Left lobe of liver (tissue), 2 donors: ENCODE data around the gene SKA3. TPM values are rescaled to one million over a fixed set of nuclear protein-coding genes. Genes with fewer than 3 reads are reported as not detected.
"Not testable (repeated sequence)": the region's sequence is repeated elsewhere in the genome, so short reads cannot be mapped to it uniquely, and the experiment has no call there.

ENCODE experiments used
- ATAC-seq: fragments of 200-7000 bp; cut with Tn5 transposase; one replicate; pipeline ENCODE4 v1.9.1; 2020; ENCODE audit warnings: mild to moderate bottlenecking, moderate library complexity
- DNase-seq: peaks from one replicate; pipeline ENCODE4 v3.0.0-alpha.2; 2020; ENCODE audit warnings: low spot score
- total RNA-seq: library from RNA; stranded (reverse); gene quantifications from one replicate; pipeline ENCODE4 v1.2.1, GENCODE V29; 2021
- donor health status: DM: no; HTN: no; CAD: no; lungs with moderate emphysema.
- donor health status: DM: no; HTN: yes; CAD: no.

The SKA3 gene
- 0.18 TPM for total RNA-seq

DNA sequence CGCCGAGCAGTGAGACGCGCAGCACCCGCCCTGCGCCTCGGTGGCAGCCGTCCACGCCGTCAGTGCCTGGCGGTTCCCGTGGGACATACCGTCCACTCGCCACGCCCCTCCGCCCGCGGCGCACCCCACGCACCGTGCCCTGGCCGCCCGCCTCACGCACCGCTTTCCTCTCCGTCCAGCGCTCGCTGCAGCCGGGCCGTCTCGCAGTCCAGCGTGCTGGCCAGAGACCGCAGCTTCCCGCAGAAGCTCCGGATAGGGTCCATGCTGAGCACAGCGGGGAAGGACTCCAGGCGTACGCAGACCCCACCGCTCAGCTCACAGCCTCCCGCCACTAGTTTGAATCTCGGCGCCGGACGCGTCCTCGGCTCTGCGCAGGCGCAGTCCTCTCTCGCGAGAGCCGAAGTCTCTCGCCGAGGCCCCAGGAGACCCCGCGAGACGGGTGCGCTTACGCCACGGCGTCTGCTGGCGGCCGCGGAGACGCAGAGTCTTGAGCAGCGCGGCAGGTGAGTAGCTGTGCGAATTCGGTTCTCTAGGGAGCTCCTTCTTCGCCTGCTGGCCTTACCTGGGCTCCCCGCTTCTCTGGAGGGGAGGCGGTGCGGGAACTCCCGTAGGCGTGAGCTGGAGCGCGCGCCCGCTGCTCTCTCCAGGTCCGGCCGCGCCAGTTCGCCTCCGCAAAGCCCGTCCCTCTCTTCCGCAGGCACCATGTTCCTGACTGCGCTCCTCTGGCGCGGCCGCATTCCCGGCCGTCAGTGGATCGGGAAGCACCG is at the start of gene SKA3, which contains the start of gene MRPL57:
TSS of gene SKA3 (minus strand) at position 338 of the 767 bp plus-strand sequence. CDS start at position 263, 75 bp downstream.
TSS of gene MRPL57 (plus strand) at position 444 of the 767 bp plus-strand sequence. CDS start at position 703, 259 bp downstream.
- peak; percentile 93 for ATAC-seq
- DNase-seq = peak; percentile 93

- ATAC-seq (no peak), DNase-seq (no peak)
Measured at GRCh38 chr13:21225082-21225481, 48.7 kb upstream of the SKA3 start.

DNA sequence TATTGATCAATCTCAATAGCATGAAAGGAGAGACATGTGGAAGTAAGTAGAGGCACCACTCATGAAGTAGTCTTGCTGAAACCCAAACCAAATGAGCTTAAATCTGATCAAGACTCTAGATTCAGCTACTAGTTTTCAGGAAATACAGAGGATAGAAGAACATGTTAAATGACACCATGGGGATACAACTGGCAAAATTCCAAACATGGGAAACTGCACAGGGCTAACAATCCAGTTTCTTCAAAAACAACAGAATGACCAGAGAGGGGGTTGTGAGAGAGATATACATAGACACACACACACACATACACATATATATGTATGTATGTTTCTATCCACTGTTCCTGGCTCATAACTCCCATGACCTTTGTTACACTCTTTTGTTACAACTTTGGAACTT is 44.9 kb upstream of the SKA3 start:
- DNase-seq (no peak), ATAC-seq (no peak)

- not testable (repeated sequence) for DNase-seq, ATAC-seq
Measured at GRCh38 chr13:21219716-21220115, 43.4 kb upstream of the SKA3 start.

GRCh38 chr13:21219036-21219381 is 42.7 kb upstream of the SKA3 start:
- no peak for ATAC-seq
- no peak for DNase-seq

DNA sequence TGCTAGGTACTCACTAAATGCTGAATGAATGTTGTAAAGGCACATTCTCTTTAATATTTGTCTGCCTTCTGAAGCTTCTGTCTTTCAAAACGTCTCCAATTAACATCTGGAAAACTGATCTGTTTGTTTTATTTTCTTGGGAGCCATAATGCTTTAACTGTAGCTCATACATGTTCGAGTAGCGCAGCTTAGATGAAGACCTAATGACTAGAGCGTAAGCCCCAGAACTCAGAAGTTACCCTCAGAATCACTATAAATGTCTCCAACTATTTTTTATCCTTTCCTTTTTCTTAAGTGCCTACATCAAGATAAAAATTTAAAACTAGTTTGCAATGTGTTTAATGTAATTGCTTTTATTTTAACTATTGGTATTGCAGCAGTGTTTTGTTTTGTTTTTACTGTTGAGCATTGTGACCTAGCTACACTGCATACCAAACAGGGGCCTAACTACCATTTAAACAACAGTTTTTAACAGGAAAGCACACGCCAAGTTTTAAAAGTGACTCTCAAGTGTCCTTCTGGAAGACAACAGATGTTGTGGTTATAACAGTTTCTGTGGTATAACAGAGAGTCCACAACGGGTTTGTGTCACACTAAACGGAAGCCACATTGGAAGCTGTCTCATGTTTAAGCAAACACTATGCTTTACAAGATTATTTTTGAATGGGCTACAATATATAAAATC is 42.1 kb upstream of the SKA3 start:
- ATAC-seq = no peak

DNA sequence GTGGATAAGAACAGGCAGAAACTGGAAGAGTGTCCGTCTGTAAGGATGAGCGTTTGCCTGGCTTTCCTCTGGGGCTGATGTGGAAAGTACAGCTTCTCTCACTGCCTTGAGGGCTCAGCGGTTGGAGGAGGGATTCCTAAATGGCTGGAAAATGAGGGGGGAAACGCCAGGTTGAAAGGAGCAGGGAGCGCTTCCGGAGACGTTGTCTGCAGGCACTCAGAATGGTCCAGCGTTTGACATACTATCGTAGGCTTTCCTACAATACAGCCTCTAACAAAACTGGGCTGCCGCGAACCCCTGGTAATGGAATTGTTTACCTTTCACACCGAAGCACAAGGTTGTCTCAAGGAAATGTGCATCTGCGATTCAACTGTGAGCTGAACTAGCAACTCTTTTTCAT is 40.0 kb upstream of the SKA3 start:
- DNase-seq = no peak
- no peak for ATAC-seq

More for the DNA sequence above, 42.1 kb upstream of the SKA3 start:
- DNase-seq = no peak

DNA sequence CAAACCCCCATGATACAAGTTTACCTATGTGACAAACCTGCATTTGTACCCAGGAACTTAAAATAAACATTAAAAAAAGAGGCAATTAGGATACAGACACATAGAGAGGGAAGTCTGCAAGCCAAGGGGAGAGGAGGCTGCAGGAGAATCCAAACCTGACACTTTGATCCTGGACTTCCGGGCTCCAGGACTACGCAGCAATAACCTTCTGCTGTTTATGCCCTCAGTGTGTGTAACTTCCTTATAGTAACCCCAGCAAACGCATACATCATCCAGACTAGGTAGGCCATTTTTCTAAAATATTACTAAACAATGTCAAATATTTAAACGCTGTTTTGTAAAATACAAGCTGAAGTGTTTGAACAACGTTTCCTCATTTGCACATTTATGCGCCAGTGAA is 39.1 kb upstream of the SKA3 start:
- ATAC-seq, DNase-seq: not testable (repeated sequence)

DNA sequence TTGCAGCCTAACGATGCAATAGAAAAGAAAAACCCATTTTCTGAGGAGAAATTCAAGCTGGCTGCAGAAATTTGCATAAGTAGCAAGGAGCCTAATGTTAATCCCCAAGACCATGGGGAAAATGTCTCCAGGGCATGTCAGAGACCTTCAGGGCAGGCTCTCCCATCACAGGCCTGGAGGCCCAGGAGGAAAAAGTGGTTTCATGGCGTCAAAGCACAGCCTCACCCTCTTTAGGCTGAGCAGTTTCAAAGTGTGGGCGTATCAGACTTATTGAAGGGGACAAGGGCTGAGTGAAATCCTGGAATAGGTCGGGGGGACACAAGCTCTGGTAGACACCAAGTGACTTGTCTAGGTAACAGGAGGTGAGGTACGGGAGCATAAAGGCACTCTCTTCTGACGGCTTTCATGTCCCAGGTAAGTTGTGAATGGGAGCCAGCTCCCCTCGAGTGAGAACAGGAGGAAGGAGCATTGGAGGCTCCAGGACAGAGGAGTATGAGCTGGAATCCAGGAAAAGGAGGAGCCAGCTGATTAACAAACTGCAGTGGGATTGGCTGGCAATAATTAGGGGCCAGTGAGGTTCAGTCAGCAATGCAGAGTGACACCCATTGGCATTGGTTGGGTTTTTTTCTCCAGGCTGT is 35.9 kb upstream of the SKA3 start:
- DNase-seq = no peak
- ATAC-seq = no peak

DNA sequence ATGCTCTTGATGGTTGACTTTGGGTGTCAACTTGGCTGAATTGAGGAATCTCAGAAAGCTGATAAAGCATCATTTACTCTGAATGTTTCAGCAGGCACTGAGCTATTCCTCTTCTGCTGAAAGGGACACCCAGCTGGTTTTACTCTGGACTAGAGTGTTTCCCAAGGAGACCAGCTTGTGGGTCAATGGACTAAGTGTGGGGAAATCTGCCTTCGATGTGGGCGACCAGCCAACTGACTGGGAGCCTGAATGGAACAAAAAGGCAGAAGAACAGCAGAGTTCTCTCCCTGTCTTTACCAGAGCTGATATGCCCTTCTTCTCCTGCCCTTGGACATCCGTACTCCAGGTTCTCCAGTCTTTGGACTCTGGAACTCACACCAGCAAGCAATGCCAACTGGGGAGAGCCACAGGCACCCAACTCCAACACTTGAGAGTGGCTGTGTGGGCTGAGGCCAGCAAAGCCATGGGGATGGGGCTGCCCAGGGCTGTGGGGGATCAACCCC is 32.4 kb upstream of the SKA3 start:
- ATAC-seq = peak; percentile 55
- DNase-seq = peak; percentile 47

GRCh38 chr13:21202767-21203531 is 26.6 kb upstream of the SKA3 start:
- ATAC-seq (peak; percentile 88), DNase-seq (no peak)

- not testable (repeated sequence) for ATAC-seq
Measured at GRCh38 chr13:21201456-21202190, 25.3 kb upstream of the SKA3 start.

GRCh38 chr13:21198391-21198790 is 22.0 kb upstream of the SKA3 start:
- DNase-seq, ATAC-seq: not testable (repeated sequence)

More at GRCh38 chr13:21201456-21202190, 25.3 kb upstream of the SKA3 start:
- not testable (repeated sequence) for DNase-seq

DNA sequence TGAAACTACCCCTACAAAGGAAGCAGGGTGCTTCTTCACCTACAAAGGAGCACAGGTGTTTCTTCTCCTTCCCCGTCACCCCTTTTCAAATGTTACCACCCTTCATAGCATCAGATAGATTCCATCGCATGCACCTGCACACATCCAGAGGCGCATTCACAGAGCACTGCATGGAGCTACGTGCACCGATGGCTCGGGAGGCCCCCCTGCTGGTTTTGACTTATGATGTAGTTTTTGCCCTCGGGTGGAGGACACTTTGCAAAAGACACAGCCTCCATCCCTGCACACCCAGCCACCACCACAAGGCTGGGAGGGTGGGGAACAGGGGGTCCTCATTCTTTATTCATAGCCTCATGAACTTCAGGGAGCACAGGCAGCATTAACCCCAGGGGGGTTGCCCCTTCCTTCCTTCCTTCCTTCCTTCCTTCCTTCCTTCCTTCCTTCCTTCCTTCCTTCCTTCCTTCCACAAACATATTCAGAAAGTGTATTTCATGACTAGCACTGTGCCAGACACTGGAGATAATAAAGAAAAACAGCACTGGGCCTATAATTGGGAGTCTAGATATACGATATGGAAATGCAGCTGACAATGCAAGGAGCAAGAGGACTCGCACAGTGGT is 21.4 kb upstream of the SKA3 start:
- not testable (repeated sequence) for ATAC-seq, DNase-seq

- not testable (repeated sequence) for ATAC-seq, DNase-seq
Measured at GRCh38 chr13:21194756-21195155, 18.4 kb upstream of the SKA3 start.

- not testable (repeated sequence) for ATAC-seq, DNase-seq
Measured at GRCh38 chr13:21186410-21186809, 10.1 kb upstream of the SKA3 start.

DNA sequence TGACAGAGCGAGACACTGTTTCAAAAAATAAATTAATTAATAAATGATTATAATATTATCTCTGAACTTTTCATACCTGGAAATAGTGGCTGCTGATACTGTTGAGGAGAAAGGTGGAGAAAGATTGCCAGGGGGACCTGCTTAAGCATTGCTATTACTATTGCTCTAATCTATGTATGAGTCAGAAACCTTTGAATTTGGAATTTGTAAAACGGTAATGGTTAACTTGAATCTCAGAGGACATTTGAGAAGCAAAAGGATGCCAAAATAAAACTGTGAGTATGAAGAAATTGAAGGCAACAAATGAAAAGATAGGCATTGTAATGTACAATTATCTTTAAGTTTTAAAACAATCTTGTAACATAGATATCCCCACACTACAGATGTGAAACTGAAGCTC is 5.3 kb upstream of the SKA3 start:
- no peak for ATAC-seq
- DNase-seq = no peak

GRCh38 chr13:21176982-21177284 is 581 bp upstream of the SKA3 start:
- DNase-seq (no peak), ATAC-seq (peak; percentile 61)

- ATAC-seq = no peak
- no peak for DNase-seq
Measured at GRCh38 chr13:21175656-21176214, 617 bp downstream of the SKA3 start.
